MV-4-11 (cell line): Measurements from ENCODE around the gene STN1.

Source experiments
- DNase-seq: peaks from one replicate; lab custom pipeline; 2025; lab: John Stamatoyannopoulos, UW

Gene STN1

GRCh38 chr10:103843045-103843444, 74.9 kb downstream of the STN1 start:
- no peak for DNase-seq

- DNase-seq = no peak
Measured at GRCh38 chr10:103842605-103843004, 75.4 kb downstream of the STN1 start.

- no peak for DNase-seq
Measured at GRCh38 chr10:103841519-103841918, 76.5 kb downstream of the STN1 start.

- DNase-seq = no peak
Measured at GRCh38 chr10:103840740-103841070, 77.3 kb downstream of the STN1 start.

GRCh38 chr10:103839872-103840739, 77.9 kb downstream of the STN1 start:
- no peak for DNase-seq

GRCh38 chr10:103839519-103839871, 78.5 kb downstream of the STN1 start:
- DNase-seq = no peak

- DNase-seq = no peak
Measured at GRCh38 chr10:103838862-103839518, 79.0 kb downstream of the STN1 start.

- no peak for DNase-seq
Measured at GRCh38 chr10:103838070-103838395, 80.0 kb downstream of the STN1 start.

GRCh38 chr10:103837370-103838069, 80.5 kb downstream of the STN1 start:
- no peak for DNase-seq

GRCh38 chr10:103836861-103837260, 81.1 kb downstream of the STN1 start:
- no peak for DNase-seq

GRCh38 chr10:103836273-103836672, 81.7 kb downstream of the STN1 start:
- no peak for DNase-seq

GRCh38 chr10:103835096-103836050, 82.6 kb downstream of the STN1 start:
- DNase-seq = no peak

GRCh38 chr10:103834436-103835095, 83.4 kb downstream of the STN1 start:
- DNase-seq = no peak

- DNase-seq = peak; percentile 14
Measured at GRCh38 chr10:103833731-103834365, 84.1 kb downstream of the STN1 start.

- DNase-seq = no peak
Measured at GRCh38 chr10:103832806-103833205, 85.2 kb downstream of the STN1 start.
